ENCODE data around the gene CTSF. TPM values are rescaled to one million over a fixed set of nuclear protein-coding genes. Genes with fewer than 3 reads are reported as not detected.

Gene CTSF
- total and polyA plus RNA-seq, 2 of the 13 experiments (the other 11 are each of a cell fraction or from before 2014, with no cell fraction given): not detected

DNA sequence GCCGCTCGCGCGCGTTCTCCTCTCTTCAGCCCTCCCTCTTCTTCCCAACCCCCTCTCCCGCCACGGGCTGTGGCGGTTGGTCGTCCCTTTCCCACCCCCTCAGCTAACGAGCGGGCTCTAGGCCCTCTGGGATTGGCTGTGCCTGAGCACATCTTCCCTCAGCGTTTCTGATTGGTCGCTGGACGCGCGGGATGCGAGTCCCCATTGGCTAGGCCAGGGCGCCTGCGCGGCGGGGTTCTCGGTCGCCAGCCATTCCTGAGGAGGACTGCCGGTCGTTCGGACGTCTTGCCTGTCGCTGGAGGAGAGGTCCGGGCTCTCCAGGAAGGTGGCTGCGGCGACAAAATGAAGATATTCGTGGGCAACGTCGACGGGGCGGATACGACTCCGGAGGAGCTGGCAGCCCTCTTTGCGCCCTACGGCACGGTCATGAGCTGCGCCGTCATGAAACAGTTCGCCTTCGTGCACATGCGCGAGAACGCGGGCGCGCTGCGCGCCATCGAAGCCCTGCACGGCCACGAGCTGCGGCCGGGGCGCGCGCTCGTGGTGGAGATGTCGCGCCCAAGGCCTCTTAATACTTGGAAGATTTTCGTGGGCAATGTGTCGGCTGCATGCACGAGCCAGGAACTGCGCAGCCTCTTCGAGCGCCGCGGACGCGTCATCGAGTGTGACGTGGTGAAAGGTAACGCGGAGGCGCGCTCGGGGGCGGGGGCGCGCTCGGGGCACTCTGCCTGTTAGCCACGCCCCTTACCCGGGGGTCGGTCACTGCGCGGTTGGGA lies 48.2 kb upstream of the CTSF start, which contains the start of gene RBM14 (continued):
- TF ChIP-seq ZNF572 (CRISPR knock-in tag; IDR thresholded peaks at IDR 0.05): no peak; the same call in 1 of the 2 replicates
- peak; percentile 93 for TF ChIP-seq SALL2 (CRISPR knock-in tag; IDR thresholded peaks at IDR 0.05)
- TF ChIP-seq, protein P1, sequence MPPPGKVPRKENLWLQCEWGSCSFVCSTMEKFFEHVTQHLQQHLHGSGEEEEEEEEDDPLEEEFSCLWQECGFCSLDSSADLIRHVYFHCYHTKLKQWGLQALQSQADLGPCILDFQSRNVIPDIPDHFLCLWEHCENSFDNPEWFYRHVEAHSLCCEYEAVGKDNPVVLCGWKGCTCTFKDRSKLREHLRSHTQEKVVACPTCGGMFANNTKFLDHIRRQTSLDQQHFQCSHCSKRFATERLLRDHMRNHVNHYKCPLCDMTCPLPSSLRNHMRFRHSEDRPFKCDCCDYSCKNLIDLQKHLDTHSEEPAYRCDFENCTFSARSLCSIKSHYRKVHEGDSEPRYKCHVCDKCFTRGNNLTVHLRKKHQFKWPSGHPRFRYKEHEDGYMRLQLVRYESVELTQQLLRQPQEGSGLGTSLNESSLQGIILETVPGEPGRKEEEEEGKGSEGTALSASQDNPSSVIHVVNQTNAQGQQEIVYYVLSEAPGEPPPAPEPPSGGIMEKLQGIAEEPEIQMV (CRISPR knock-in tag; IDR thresholded peaks at IDR 0.05; ENCODE audit: low read depth): 0 out of 2 replicates have a peak, but pooled peaks have one; percentile 67
- TF ChIP-seq BHLHE40 (IDR thresholded peaks at IDR 0.05; ENCODE audit: low read length): peak; percentile 45; the same call in 1 of the 2 replicates
- TF ChIP-seq HNRNPLL (IDR thresholded peaks at IDR 0.05; ENCODE audit: low read depth, low read length, poor library complexity, severe bottlenecking): peak; percentile 46
- TF ChIP-seq, protein P2, sequence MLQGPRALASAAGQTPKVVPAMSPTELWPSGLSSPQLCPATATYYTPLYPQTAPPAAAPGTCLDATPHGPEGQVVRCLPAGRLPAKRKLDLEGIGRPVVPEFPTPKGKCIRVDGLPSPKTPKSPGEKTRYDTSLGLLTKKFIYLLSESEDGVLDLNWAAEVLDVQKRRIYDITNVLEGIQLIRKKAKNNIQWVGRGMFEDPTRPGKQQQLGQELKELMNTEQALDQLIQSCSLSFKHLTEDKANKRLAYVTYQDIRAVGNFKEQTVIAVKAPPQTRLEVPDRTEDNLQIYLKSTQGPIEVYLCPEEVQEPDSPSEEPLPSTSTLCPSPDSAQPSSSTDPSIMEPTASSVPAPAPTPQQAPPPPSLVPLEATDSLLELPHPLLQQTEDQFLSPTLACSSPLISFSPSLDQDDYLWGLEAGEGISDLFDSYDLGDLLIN (CRISPR knock-in tag; IDR thresholded peaks at IDR 0.05; ENCODE audit: borderline replicate concordance): no peak
- TF ChIP-seq PCBP2 (optimal IDR thresholded peaks at IDR 0.05; ENCODE audit: low read depth, low read length, poor library complexity, severe bottlenecking): no peak
- TF ChIP-seq KDM1A (CRISPR knock-in tag; IDR thresholded peaks at IDR 0.05): no peak
- peak; percentile 20; the same call in 1 of the 2 replicates for TF ChIP-seq ZNF782 (CRISPR knock-in tag; IDR thresholded peaks at IDR 0.05; ENCODE audit: borderline replicate concordance)
- TF ChIP-seq, protein P3, sequence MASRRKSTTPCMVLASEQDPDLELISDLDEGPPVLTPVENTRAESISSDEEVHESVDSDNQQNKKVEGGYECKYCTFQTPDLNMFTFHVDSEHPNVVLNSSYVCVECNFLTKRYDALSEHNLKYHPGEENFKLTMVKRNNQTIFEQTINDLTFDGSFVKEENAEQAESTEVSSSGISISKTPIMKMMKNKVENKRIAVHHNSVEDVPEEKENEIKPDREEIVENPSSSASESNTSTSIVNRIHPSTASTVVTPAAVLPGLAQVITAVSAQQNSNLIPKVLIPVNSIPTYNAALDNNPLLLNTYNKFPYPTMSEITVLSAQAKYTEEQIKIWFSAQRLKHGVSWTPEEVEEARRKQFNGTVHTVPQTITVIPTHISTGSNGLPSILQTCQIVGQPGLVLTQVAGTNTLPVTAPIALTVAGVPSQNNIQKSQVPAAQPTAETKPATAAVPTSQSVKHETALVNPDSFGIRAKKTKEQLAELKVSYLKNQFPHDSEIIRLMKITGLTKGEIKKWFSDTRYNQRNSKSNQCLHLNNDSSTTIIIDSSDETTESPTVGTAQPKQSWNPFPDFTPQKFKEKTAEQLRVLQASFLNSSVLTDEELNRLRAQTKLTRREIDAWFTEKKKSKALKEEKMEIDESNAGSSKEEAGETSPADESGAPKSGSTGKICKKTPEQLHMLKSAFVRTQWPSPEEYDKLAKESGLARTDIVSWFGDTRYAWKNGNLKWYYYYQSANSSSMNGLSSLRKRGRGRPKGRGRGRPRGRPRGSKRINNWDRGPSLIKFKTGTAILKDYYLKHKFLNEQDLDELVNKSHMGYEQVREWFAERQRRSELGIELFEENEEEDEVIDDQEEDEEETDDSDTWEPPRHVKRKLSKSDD (CRISPR knock-in tag; IDR thresholded peaks at IDR 0.05; ENCODE audit: low read depth): peak; percentile 24; the same call in 1 of the 2 replicates
- peak; percentile 54 for TF ChIP-seq ZNF143 (CRISPR knock-in tag; IDR thresholded peaks at IDR 0.05)
- peak; percentile 60; the same call in 1 of the 2 replicates for TF ChIP-seq FOXJ3 (CRISPR knock-in tag; IDR thresholded peaks at IDR 0.05; ENCODE audit: borderline replicate concordance)
- peak; percentile 99 for TF ChIP-seq RBFOX2 (IDR thresholded peaks at IDR 0.05; ENCODE audit: low read depth, low read length)
- peak; percentile 21; the same call in 1 of the 2 replicates for TF ChIP-seq ZNF136 (CRISPR knock-in tag; IDR thresholded peaks at IDR 0.05; ENCODE audit: low read depth)
- TF ChIP-seq, protein P4, sequence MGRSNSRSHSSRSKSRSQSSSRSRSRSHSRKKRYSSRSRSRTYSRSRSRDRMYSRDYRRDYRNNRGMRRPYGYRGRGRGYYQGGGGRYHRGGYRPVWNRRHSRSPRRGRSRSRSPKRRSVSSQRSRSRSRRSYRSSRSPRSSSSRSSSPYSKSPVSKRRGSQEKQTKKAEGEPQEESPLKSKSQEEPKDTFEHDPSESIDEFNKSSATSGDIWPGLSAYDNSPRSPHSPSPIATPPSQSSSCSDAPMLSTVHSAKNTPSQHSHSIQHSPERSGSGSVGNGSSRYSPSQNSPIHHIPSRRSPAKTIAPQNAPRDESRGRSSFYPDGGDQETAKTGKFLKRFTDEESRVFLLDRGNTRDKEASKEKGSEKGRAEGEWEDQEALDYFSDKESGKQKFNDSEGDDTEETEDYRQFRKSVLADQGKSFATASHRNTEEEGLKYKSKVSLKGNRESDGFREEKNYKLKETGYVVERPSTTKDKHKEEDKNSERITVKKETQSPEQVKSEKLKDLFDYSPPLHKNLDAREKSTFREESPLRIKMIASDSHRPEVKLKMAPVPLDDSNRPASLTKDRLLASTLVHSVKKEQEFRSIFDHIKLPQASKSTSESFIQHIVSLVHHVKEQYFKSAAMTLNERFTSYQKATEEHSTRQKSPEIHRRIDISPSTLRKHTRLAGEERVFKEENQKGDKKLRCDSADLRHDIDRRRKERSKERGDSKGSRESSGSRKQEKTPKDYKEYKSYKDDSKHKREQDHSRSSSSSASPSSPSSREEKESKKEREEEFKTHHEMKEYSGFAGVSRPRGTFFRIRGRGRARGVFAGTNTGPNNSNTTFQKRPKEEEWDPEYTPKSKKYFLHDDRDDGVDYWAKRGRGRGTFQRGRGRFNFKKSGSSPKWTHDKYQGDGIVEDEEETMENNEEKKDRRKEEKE (IDR thresholded peaks at IDR 0.05): no peak
- peak; percentile 35; the same call in 1 of the 2 replicates for TF ChIP-seq RFXANK (CRISPR knock-in tag; IDR thresholded peaks at IDR 0.05)
- TF ChIP-seq ZNF431 (CRISPR knock-in tag; IDR thresholded peaks at IDR 0.05; ENCODE audit: borderline replicate concordance, low read depth): no peak
- TF ChIP-seq, protein P5, sequence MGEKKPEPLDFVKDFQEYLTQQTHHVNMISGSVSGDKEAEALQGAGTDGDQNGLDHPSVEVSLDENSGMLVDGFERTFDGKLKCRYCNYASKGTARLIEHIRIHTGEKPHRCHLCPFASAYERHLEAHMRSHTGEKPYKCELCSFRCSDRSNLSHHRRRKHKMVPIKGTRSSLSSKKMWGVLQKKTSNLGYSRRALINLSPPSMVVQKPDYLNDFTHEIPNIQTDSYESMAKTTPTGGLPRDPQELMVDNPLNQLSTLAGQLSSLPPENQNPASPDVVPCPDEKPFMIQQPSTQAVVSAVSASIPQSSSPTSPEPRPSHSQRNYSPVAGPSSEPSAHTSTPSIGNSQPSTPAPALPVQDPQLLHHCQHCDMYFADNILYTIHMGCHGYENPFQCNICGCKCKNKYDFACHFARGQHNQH (CRISPR knock-in tag; IDR thresholded peaks at IDR 0.05): peak; percentile 39; the same call in 1 of the 2 replicates
